ENCODE data around the gene NSMF. TPM values are rescaled to one million over a fixed set of nuclear protein-coding genes. Genes with fewer than 3 reads are reported as not detected.

Gene NSMF
- total RNA-seq, 2 experiments from 2014 or later = 62.9 to 63.3 TPM

DNA sequence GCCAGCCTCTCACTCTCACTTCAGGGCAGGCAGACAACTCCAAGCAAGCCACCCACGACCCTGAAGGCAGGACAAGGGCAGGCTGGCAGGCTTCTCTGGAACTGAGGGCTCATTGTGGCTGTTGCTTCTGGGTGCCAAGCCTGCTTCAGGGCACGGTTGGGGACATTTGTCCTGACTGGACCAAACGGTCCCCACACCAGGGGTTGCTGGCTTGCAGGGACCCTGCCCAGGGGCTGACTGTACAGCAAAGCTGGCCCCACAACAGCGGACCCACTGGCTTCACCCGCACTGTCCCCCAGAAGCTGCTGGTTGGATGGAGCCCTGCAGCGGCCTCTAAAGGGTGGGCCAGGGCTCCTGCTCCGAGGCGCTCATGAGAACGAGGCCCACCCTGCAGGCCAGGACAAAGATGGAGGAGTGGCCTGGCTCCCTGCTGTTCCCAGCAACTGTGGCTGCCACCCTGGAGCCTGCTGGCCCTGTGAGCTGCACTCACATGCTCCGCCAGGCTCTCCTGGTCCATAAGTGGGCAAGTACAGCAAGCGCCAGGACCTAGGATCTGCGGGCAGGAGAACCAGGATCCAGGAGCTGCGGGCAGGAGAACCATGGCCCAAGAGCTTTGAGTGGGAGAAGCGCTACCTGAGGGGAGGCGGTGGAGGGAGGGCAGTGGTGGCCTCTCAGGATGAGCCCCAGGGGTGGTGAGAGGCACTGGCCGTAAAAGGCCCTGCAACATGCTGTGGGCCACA is 34.4 kb upstream of the NSMF start:
- ChIA-PET CTCF (no interaction called here), POLR2A (no interaction called here)

- CTCF ChIA-PET = interaction anchor here (1.4 kb wide), 1 partner anchor 42 kb away, joined by 3 read pairs; no protein-coding TSS in a partner anchor
- POLR2A ChIA-PET = no interaction called here
These were observed 33.6 kb upstream of the NSMF start for GRCh38 chr9:137492464-137493363.

GRCh38 chr9:137491735-137492432 is 32.8 kb upstream of the NSMF start:
- POLR2A ChIA-PET = no interaction called here
- CTCF ChIA-PET = interaction anchor here (1.4 kb wide), 1 partner anchor 43 kb away, joined by 3 read pairs; no protein-coding TSS in a partner anchor

- ChIA-PET POLR2A (no interaction called here), CTCF (interaction anchor here (1.4 kb wide), 1 partner anchor 44 kb away, joined by 3 read pairs; no protein-coding TSS in a partner anchor)
These were observed 31.5 kb upstream of the NSMF start for GRCh38 chr9:137490532-137491186.

- ChIA-PET POLR2A (no interaction called here), CTCF (no interaction called here)
These were observed 29.8 kb upstream of the NSMF start for GRCh38 chr9:137488906-137489305.

- ChIA-PET POLR2A (no interaction called here), CTCF (no interaction called here)
These were observed 29.2 kb upstream of the NSMF start for GRCh38 chr9:137488327-137488653.

DNA sequence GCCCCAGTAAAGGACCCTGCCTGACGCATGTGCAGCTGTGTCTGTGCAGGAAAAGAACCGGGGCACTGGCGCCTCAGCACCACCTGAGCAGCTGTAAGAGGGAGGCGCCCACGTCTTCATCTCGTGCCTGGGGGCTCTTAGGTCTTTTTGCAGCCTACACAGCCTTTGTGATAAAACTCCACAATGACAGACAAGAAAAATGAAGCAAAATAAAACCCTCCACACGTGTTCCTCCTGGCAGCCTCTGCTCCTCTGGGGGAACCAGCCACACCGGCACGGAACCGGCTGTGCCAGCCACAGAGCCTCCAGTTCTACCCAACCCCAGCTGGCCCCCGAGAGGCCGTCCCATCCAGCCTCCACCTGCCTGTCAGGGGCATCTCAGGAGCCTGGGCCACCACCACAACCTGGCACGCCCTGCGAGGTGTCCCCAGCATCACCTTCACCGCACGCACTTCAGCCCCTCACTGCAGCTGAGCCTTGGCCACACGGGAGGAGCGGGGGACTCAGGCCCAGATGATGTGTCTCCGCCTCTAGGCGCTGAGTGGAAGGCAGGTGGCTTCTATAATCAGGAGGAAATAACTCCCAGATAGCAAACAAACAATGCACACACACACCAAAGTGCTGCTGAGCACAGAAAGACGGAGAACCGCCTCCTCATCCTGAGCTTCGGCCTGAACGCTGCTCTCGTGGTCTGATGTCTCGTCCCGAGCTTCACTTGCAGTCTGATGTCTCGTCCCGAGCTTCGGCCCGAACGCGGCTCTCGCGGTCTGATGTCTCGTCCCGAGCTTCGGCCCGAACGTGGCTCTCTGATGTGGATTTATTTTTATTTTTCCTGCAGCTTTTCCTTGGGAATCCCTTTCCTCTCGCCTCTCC is 28.6 kb upstream of the NSMF start:
- POLR2A ChIA-PET = no interaction called here
- CTCF ChIA-PET = no interaction called here

- ChIA-PET CTCF (no interaction called here), POLR2A (no interaction called here)
These were observed 27.7 kb upstream of the NSMF start for GRCh38 chr9:137486545-137487453.

DNA sequence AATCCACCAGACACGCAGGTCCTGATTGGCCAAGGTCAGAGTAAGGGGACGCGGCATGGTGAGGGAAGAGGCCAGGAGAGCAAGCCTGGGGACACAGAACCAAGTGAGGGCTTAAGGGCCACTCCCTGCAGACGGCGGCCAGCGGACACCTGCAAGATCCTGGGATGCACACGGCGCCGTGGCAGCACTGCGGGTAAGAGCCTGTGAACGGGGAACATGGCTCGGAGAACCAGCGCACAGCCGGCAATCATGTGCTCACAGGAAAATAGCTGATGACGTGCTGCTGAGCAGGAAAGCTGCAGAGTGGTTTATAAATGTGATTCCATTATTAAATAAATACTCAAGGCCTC is 27.0 kb upstream of the NSMF start:
- POLR2A ChIA-PET = no interaction called here
- CTCF ChIA-PET = no interaction called here

DNA sequence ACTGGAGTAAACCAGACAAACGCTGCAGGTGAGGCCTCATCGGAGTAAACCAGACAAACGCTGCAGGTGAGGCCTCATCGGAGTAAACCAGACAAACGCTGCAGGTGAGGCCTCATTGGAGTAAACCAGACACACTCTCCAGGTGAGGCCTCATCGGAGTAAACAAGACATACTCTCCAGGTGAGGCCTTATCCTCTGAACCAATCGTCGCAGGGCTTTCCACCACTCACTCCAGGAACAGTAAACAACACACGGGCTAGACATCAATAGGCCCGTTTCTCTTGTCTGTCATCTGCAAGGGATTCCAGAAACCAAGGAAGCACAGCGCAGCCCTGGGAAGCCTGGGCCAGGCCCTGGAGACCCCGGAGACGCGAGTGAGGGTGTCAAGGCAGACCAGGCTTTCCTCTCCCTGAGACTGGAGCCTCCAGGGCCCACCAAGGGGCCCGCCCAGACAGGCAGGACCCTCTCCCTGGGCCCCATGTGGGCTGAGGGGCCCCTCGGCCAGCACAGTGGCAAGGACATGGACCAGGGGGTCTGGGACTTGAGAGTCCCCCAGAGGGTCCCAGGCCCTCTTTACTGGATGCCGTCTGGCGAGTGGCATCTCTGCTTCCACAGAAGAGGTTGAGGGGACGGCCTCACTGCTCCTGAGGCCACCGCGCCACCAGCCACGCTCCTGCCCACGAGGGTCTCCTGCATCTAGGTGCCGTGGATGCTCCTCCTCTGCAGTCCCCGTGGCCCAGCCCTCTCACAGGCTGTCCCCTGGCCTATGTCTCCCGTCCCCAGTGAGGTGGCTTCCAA is 26.4 kb upstream of the NSMF start:
- CTCF ChIA-PET = no interaction called here
- POLR2A ChIA-PET = no interaction called here

GRCh38 chr9:137484551-137485315 is 25.6 kb upstream of the NSMF start:
- CTCF ChIA-PET = no interaction called here
- POLR2A ChIA-PET = no interaction called here

DNA sequence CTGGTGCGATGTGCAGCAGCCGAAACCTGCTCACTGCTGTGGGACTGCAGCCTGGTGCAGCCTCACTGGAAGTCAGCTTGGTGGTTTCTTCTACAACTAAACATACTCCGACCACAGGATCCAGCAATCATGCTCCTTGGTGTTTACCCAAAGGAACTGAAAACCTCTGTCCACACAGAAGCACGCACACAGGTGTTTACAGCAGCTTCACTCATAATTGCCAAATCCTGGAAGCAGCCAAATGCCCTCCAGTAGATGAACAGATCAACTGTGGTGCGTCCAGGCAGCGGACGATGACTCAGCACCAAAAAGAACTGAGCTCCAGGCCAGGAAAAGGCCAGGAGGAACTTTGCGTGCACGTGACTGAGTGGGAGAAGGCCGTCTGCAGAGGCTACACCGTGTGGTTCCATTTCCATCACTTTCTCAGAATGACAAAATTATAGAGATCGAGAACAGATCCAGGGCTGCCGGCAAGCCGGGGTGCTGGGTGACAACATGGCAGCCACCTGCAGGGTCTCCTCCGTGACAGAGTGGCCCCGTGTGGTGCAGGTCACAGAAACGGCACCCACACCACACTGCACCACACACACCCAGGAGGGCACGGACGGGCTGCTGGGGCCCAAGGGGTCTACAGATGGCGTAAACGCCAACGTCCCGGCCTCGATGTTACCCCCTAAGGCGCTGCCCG is 23.1 kb upstream of the NSMF start:
- ChIA-PET CTCF (no interaction called here), POLR2A (no interaction called here)

DNA sequence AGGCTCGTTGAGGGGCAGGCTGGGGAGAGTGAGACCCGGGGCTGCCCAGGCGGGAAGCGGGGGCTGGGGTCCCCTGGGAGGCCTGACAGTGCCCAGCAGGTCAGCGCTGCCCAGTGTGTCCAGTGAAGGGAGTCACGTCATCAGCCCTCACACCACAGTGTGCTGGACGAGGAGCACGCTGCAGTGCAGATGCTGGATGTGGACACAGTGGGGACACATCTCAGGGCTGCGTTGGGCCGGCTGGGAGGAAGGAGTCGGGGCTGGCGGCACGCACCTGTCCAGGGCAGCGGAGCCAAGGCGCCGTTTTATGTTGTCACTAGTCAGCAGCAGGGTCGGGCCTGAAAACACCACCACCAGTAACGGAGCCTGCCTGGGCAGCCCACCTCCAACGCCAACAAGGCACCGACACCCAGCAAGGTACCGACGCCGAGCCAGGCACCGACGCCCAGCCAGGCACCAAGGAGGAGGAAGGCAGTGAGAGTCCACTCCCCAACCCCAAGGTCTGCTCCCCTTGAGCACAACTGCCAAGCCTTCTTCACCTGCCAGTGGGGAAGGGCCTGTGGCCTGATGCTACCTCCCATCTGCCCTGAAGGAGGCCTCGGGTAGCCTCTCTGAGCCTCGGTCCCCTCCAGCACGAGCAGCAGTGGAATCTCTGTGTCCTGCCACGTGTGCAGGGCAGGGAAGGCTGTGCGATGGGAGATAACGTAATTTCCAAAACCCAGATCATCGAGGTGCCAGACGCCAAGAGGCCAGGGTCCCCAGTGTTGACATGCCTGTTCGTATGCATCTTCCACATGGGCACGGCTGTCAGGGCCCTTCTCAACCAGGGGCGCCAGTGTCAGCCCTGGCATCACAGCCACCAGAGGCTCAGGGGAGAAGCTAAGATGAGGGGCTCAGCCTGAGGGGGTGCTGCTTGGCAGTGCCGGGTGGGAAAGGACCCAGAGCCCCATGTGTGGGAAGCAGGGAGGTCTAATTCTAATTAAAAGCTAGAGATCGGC is 21.9 kb upstream of the NSMF start:
- POLR2A ChIA-PET = no interaction called here
- CTCF ChIA-PET = no interaction called here

DNA sequence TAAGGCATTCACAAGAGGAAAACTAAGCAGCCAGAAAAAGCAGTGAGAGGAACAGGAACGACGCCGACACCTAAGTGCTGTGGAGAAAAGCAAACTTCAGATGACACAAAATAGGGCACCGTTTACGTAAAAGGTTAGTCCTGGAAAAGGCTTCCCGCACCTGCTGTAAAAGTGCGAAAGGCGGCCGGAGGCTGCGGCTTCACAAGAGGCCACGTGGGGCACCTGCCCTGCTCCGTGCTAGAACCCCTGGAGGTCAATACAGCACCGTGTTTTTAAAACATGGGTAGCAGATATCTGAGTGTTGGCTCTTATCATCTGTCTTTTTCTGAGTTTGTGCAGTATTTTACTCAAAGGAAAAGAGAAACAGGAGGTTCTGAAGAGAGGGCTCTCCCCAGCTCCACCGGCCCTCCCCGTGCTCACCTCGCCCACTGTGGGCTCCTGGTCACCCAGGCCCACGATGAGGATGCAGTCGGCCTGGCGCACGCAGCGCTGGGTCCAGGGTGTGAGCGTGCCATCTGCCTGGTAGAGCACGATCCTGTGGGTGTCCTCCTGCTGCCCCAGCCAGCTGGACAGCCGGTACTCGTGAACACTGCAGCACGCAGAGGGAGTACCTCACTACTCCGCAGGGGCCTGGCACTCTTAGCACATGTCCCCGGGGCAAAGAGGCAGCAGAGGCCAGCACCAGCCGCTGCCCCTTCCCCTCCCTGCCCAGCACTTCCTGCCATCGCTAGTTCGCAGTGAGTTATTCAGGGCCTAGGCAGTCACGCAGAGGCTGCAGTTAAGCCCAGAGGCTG is 21.0 kb upstream of the NSMF start:
- ChIA-PET CTCF (no interaction called here), POLR2A (no interaction called here)
